ENCODE results near the gene SLC9A7.

DNA sequence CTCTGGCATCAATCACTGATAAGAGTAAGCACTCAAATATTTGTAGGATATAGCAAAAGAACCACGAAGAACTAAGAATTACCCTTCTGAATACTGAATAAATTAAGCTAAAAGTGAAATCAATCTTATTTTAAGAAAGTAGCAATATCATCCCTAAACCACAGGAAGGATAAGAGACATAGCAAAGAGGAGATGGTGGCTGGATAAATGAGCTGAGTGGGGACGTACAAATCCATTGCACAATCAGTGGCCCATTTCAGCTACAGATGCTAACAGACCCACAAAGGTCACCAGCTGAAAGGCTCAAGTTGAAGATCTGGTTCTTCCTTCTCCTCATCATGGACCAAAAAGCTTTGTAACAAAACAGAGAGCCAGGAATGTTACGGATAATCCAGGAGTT is 77.1 kb downstream of the SLC9A7 start:
- TF ChIP-seq, protein P1, sequence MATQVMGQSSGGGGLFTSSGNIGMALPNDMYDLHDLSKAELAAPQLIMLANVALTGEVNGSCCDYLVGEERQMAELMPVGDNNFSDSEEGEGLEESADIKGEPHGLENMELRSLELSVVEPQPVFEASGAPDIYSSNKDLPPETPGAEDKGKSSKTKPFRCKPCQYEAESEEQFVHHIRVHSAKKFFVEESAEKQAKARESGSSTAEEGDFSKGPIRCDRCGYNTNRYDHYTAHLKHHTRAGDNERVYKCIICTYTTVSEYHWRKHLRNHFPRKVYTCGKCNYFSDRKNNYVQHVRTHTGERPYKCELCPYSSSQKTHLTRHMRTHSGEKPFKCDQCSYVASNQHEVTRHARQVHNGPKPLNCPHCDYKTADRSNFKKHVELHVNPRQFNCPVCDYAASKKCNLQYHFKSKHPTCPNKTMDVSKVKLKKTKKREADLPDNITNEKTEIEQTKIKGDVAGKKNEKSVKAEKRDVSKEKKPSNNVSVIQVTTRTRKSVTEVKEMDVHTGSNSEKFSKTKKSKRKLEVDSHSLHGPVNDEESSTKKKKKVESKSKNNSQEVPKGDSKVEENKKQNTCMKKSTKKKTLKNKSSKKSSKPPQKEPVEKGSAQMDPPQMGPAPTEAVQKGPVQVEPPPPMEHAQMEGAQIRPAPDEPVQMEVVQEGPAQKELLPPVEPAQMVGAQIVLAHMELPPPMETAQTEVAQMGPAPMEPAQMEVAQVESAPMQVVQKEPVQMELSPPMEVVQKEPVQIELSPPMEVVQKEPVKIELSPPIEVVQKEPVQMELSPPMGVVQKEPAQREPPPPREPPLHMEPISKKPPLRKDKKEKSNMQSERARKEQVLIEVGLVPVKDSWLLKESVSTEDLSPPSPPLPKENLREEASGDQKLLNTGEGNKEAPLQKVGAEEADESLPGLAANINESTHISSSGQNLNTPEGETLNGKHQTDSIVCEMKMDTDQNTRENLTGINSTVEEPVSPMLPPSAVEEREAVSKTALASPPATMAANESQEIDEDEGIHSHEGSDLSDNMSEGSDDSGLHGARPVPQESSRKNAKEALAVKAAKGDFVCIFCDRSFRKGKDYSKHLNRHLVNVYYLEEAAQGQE (IDR thresholded peaks at IDR 0.05; ENCODE audit: insufficient read depth in 1 of 2, low read depth in 2 of 2, low read length in 2 of 2) = no peak
- TF ChIP-seq POLR2AphosphoS5 (IDR thresholded peaks at IDR 0.05; ENCODE audit: low read depth, low read length) = no peak
- TF ChIP-seq SIN3A (IDR thresholded peaks at IDR 0.05; ENCODE audit: borderline replicate concordance, insufficient read depth, low read length) = no peak
